Metanephros (tissue), 1 donor: ENCODE measurements around the gene UBE2D1. TPM values are rescaled to one million over a fixed set of nuclear protein-coding genes. Genes with fewer than 3 reads are reported as not detected.

ENCODE experiments used
- total RNA-seq: library from RNA; depleted of rRNA; stranded (reverse); fragments of >200 nt; gene quantifications from one replicate; pipeline ENCODE4 v1.2.3, GENCODE V29; 2014

UBE2D1 gene
- total RNA-seq = 17.9 TPM

DNA sequence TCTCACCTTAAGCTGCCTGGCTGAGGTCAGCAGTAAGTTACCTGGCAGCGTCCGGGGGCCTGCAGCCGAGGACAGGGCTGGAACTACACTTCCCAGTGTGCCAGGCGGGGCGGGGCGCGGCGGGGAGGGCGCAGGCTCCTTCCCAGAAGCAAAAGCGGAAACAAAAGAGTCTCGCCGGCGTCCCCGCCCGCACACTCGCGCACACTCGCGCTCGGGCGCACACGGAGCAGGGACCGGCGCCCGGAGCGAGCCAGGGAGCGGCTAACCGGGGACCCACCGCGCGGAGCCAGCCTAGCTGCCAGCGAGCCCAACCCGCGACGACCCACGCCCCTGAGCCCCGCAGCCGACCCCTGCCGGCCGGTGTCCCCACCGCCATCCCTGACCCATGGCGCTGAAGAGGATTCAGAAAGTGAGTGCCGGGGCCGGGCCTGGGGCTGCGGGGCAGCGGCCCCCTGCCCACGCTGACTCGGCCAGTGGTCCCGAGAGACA is at the start of gene UBE2D1:
Gene UBE2D1 (plus strand): TSS at position 190 of the 489 bp plus-strand sequence. CDS start 196 bp downstream, at position 386.

GRCh38 chr10:58384999-58385783 is 50.4 kb downstream of the UBE2D1 start, which contains the start of gene TFAM:
Gene TFAM, plus strand, starts transcription at chr10:58385410. Its CDS starts 138 bp downstream, at chr10:58385548.

Other genes starting within 250 kb of the UBE2D1 start
- 7.0 TPM for gene IPMK, start 67.1 kb upstream of the UBE2D1 start, total RNA-seq
- gene CISD1, start 65.8 kb upstream of the UBE2D1 start, total RNA-seq = 22.5 TPM
- gene TFAM, start 50.4 kb downstream of the UBE2D1 start, total RNA-seq = 26.9 TPM
- gene BICC1, start 177.9 kb downstream of the UBE2D1 start, total RNA-seq = 70.7 TPM